Neuron (in vitro differentiated cells): ENCODE results near the gene TNFRSF6B.

Experiments
- H2AFZ ChIP-seq: one replicate; pipeline ENCODE4 v1.6.1; 2013; ENCODE audit warnings: low read depth, mild to moderate bottlenecking, inconsistent platforms, low read length, moderate library complexity
- H3K27me3 ChIP-seq: one replicate; pipeline ENCODE4 v1.6.1; 2013; ENCODE audit warnings: low read length; ENCODE audit not compliant: insufficient read depth
- H3K36me3 ChIP-seq: one replicate; pipeline ENCODE4 v1.6.1; 2013; ENCODE audit warnings: low read length; ENCODE audit not compliant: insufficient read depth
- H3K4me1 ChIP-seq: one replicate; pipeline ENCODE4 v1.6.1; 2013; ENCODE audit warnings: low read length; ENCODE audit not compliant: insufficient read depth
- H3K4me3 ChIP-seq: 2 replicates; pipeline ENCODE4 v1.5.1; 2013; ENCODE audit warnings: mild to moderate bottlenecking, low read length, moderate library complexity
- H3K9me3 ChIP-seq: one replicate; pipeline ENCODE4 v1.6.1; 2013; ENCODE audit warnings: low read length

TNFRSF6B gene

GRCh38 chr20:63746751-63747315, 50.4 kb downstream of the TNFRSF6B start:
- Histone ChIP-seq H2AFZ (no peak overlapping the region), H3K4me1 (peaks cover 7% of the 10 kb centered on the region), H3K27me3 (no peaks in the 10 kb centered on the region), H3K36me3 (peaks cover 39% of the 10 kb centered on the region), H3K4me3 (no peak overlapping the region), H3K9me3 (no peaks in the 10 kb centered on the region)

- H3K36me3 ChIP-seq = peaks cover 34% of the 10 kb centered on the region
These were observed 51.2 kb downstream of the TNFRSF6B start for GRCh38 chr20:63747622-63748069.

More at GRCh38 chr20:63747622-63748069, 51.2 kb downstream of the TNFRSF6B start:
- Histone ChIP-seq H3K27me3 (no peaks in the 10 kb centered on the region), H3K9me3 (no peaks in the 10 kb centered on the region), H3K4me1 (peaks cover 6% of the 10 kb centered on the region), H2AFZ (no peak overlapping the region), H3K4me3 (no peak overlapping the region)
